ENCODE results near the gene IDI1.

IDI1 gene

DNA sequence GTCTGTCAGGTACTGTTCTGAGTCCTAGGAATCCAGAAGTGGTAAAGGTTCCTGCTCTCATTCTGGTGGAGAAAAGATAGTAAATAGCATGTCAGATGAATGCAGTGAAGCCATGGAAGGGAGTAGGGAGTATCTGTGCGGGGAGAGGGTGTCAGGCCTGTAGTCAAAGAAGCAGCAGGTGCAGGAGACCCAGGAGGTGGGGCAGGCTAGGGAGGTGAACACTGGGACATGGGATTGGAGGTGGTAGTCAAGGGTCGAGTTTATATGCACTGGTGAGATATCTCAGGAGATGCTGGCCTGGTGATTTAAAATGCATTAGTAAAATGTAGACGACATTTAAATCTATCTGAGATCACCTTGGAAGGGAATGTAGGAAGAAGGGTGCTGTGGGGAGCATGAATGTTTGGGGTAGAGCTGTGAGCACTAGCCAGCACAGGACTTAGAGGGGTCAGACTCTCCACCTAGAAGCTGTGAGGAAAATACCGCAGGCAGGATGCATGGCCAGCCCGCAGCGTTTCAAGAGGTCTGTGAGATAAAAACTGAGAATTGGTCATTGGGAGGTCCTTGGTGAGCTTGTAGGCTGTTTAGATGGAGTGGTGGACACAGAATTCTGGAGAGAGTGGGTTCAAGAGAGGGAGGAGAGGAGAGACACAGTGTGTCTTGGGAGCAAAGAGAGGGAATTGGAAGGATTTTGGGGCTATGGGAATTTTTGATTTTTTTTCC, 53.9 kb downstream of the IDI1 start:
- no peaks in the 10 kb centered on the region for H3K27me3 ChIP-seq
- H3K4me3 ChIP-seq (ENCODE audit: low read depth, low read length): no peak overlapping the region
- no peaks in the 10 kb centered on the region for H3K4me1 ChIP-seq
- no peaks in the 10 kb centered on the region for H3K9me3 ChIP-seq
- TF ChIP-seq, protein P1, sequence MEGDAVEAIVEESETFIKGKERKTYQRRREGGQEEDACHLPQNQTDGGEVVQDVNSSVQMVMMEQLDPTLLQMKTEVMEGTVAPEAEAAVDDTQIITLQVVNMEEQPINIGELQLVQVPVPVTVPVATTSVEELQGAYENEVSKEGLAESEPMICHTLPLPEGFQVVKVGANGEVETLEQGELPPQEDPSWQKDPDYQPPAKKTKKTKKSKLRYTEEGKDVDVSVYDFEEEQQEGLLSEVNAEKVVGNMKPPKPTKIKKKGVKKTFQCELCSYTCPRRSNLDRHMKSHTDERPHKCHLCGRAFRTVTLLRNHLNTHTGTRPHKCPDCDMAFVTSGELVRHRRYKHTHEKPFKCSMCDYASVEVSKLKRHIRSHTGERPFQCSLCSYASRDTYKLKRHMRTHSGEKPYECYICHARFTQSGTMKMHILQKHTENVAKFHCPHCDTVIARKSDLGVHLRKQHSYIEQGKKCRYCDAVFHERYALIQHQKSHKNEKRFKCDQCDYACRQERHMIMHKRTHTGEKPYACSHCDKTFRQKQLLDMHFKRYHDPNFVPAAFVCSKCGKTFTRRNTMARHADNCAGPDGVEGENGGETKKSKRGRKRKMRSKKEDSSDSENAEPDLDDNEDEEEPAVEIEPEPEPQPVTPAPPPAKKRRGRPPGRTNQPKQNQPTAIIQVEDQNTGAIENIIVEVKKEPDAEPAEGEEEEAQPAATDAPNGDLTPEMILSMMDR (IDR thresholded peaks at IDR 0.05; ENCODE audit: low read depth, low read length): no peak
- DNase-seq: no peak
- H3K36me3 ChIP-seq: peaks cover 81% of the 10 kb centered on the region

DNA sequence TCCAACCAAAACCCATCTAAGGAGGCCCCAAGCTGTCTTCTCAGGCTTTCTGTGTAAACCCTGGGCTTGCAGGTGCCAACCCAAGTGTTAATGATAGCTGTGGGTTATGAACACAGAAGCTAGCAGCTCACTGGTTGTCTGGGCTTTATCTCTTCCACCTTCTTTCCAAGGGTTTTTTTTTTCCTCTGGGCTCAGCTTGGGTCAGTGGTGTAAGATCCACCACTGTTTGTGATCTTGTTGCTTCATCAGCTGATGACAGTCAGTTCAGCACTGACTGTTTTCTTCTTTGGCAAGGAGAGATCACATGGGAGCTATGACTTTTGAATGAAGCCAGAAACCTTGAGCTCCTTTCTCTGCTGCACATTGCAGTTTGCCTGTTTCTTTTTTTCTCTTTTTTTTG, 56.0 kb downstream of the IDI1 start:
- Histone ChIP-seq H3K4me1 (no peaks in the 10 kb centered on the region), H3K27me3 (no peaks in the 10 kb centered on the region), H3K36me3 (peaks cover 67% of the 10 kb centered on the region), H3K4me3 (ENCODE audit: low read depth, low read length) (no peak overlapping the region), H3K9me3 (no peaks in the 10 kb centered on the region)
- TF ChIP-seq, protein P1 (IDR thresholded peaks at IDR 0.05; ENCODE audit: low read depth, low read length): no peak
- no peak for DNase-seq

DNA sequence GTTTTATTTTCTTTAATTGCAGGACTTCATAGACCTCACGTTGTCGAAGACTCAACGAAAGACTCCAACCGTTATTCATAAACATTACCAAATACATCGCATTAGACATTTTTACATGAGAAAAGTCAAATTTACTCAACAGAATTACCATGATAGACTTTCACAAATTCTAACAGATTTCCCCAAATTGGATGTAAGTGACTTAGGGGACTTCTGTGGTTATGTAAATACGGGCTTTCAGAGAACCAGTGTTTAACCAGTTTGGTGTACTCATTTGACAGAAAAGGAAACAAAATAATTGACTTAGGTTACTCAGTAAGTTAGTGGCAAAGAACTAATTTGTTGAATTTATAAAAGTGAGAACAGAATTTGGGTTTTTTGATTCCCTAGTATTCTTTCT, 56.5 kb downstream of the IDI1 start:
- H3K27me3 ChIP-seq: no peaks in the 10 kb centered on the region
- peaks cover 63% of the 10 kb centered on the region for H3K36me3 ChIP-seq
- DNase-seq: no peak
- no peak overlapping the region for H3K4me3 ChIP-seq (ENCODE audit: low read depth, low read length)
- H3K9me3 ChIP-seq: no peaks in the 10 kb centered on the region
- TF ChIP-seq, protein P1 (IDR thresholded peaks at IDR 0.05; ENCODE audit: low read depth, low read length): no peak
- H3K4me1 ChIP-seq: no peaks in the 10 kb centered on the region

DNA sequence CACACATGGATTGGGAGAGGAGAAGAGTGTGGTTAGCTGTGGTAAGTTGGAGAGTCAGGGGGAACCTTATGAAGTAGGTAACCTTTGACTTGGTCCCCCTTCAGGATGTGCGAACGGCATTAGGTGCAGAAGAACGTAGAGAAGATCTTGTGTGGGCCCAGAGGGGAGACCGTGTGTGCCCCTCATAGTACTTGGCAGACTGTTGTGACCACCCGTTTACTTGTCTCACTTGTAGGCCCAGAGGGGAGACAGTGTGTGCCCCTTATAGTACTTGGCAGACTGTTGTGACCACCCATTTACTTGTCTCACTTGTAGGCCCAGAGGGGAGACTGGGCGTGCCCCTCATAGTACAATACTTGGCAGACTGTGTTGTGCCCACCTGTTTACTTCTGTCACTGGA, 58.1 kb downstream of the IDI1 start:
- Histone ChIP-seq H3K9me3 (no peaks in the 10 kb centered on the region), H3K4me1 (no peaks in the 10 kb centered on the region), H3K27me3 (no peaks in the 10 kb centered on the region), H3K36me3 (peaks cover 47% of the 10 kb centered on the region), H3K4me3 (ENCODE audit: low read depth, low read length) (no peak overlapping the region)
- TF ChIP-seq, protein P1 (IDR thresholded peaks at IDR 0.05; ENCODE audit: low read depth, low read length): no peak
- DNase-seq: no peak

Measured in BE2C (cell line).